Loucy (cell line): ENCODE data around the gene FARP1.

ENCODE experiments used
- H2AFZ ChIP-seq: fragments of 200-600 bp; sonication (generic); 2 replicates; pipeline ENCODE4 v1.6.0; 2016; ENCODE audit warnings: antibody characterized with exemption, mild to moderate bottlenecking, low read length, moderate library complexity
- H3F3A ChIP-seq: fragments of 200-600 bp; 2 replicates; pipeline ENCODE4 v1.6.0; 2016; ENCODE audit warnings: antibody characterized with exemption, low read depth, mild to moderate bottlenecking
- H3K27me3 ChIP-seq: fragments of 200-600 bp; sonication (generic); 2 replicates; pipeline ENCODE4 v1.6.1; 2014; ENCODE audit warnings: low read length, mild to moderate bottlenecking; ENCODE audit not compliant: insufficient read depth, poor library complexity, severe bottlenecking
- H3K36me3 ChIP-seq: fragments of 200-600 bp; sonication (generic); 2 replicates; pipeline ENCODE4 v1.6.1; 2016; ENCODE audit warnings: low read length; ENCODE audit not compliant: insufficient read depth
- H3K4me1 ChIP-seq: fragments of 200-600 bp; sonication (generic); 2 replicates; pipeline ENCODE4 v1.5.1; 2014; ENCODE audit warnings: low read length, mild to moderate bottlenecking; ENCODE audit not compliant: insufficient read depth, poor library complexity, severe bottlenecking
- H3K4me2 ChIP-seq: fragments of 200-600 bp; sonication (generic); 2 replicates; pipeline ENCODE4 v1.6.0; 2014; ENCODE audit warnings: antibody characterized with exemption, low read length, low read depth, mild to moderate bottlenecking; ENCODE audit not compliant: poor library complexity, severe bottlenecking
- H3K4me3 ChIP-seq: fragments of 200-600 bp; sonication (generic); 2 replicates; pipeline ENCODE4 v1.5.1; 2014; ENCODE audit warnings: low read length, mild to moderate bottlenecking, mixed read lengths; ENCODE audit not compliant: poor library complexity, severe bottlenecking
- H3K79me2 ChIP-seq: fragments of 200-600 bp; sonication (generic); 2 replicates; pipeline ENCODE4 v1.6.1; 2014; ENCODE audit warnings: low read length; ENCODE audit not compliant: insufficient read depth
- H3K9ac ChIP-seq: fragments of 200-600 bp; sonication (generic); 2 replicates; pipeline ENCODE4 v1.6.0; 2014; ENCODE audit warnings: mild to moderate bottlenecking, low read depth, low read length, moderate library complexity; ENCODE audit not compliant: poor library complexity, severe bottlenecking
- H3K9me2 ChIP-seq: fragments of 200-600 bp; sonication (generic); replicated peaks from 2 replicates; pipeline ENCODE4 v1.6.1; 2016; ENCODE audit warnings: low read depth, low read length, mixed read lengths
- H3K9me3 ChIP-seq: fragments of 200-600 bp; sonication (generic); 2 replicates; pipeline ENCODE4 v1.6.1; 2014; ENCODE audit warnings: mild to moderate bottlenecking, antibody characterized with exemption, low read length, low read depth; ENCODE audit not compliant: insufficient read depth
- H4K20me1 ChIP-seq: fragments of 200-600 bp; sonication (generic); 2 replicates; pipeline ENCODE4 v1.6.0; 2014; ENCODE audit warnings: antibody characterized with exemption, low read length, mild to moderate bottlenecking; ENCODE audit not compliant: insufficient read depth, poor library complexity, severe bottlenecking
- EZH2phosphoT487 ChIP-seq: fragments of 200-600 bp; IDR thresholded peaks from 2 replicates; pipeline ENCODE4 v1.6.1; 2018; ENCODE audit warnings: antibody characterized with exemption, mild to moderate bottlenecking, moderate library complexity, borderline replicate concordance
- TF ChIP-seq, protein P1 (sequence below): fragments of 200-600 bp; sonication (generic); conservative IDR thresholded peaks from 2 replicates; pipeline ENCODE4 v1.5.1; 2014; ENCODE audit warnings: mild to moderate bottlenecking, antibody characterized with exemption, low read length

FARP1 gene

GRCh38 chr13:98293103-98293502, 150.2 kb downstream of the FARP1 start:
- no peaks in the 10 kb centered on the region for H4K20me1 ChIP-seq

DNA sequence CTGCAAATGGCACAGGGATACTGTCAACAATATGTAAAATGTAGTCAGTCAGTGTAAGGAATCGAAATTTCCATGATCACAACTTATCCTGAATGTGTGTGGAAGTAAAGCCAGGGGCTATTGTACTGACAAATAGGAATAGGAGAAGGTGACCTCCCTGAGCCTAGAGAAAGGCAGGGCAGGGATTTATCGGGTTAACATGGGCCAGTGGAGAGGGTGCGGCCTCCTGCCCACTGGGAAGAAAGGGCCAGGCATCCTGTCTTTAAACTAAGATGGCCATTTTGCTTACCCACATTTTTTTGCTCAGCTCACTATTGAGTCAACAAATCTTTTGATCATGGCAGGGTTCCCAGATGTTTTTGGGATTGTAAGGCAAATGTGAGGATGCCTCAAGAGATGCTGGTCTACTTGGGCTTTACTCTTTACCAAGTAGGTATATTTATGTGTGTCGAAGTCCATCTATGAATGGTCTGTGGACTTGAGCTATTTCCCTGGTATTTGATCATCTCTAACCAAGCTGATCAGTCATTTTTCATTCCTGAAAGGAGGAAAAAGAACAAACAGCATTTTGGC, 150.8 kb downstream of the FARP1 start:
- H3K9ac ChIP-seq, result no peak overlapping the region
- H2AFZ ChIP-seq, result no peak overlapping the region
- no peaks in the 10 kb centered on the region for H3K79me2 ChIP-seq
- no peak for TF ChIP-seq EZH2phosphoT487
- TF ChIP-seq, protein P1, sequence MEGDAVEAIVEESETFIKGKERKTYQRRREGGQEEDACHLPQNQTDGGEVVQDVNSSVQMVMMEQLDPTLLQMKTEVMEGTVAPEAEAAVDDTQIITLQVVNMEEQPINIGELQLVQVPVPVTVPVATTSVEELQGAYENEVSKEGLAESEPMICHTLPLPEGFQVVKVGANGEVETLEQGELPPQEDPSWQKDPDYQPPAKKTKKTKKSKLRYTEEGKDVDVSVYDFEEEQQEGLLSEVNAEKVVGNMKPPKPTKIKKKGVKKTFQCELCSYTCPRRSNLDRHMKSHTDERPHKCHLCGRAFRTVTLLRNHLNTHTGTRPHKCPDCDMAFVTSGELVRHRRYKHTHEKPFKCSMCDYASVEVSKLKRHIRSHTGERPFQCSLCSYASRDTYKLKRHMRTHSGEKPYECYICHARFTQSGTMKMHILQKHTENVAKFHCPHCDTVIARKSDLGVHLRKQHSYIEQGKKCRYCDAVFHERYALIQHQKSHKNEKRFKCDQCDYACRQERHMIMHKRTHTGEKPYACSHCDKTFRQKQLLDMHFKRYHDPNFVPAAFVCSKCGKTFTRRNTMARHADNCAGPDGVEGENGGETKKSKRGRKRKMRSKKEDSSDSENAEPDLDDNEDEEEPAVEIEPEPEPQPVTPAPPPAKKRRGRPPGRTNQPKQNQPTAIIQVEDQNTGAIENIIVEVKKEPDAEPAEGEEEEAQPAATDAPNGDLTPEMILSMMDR, result no peak
- no peaks in the 10 kb centered on the region for H3K9me2 ChIP-seq
- no peaks in the 10 kb centered on the region for H3K27me3 ChIP-seq
- no peaks in the 10 kb centered on the region; the same call in 1 of the 2 replicates for H3K9me3 ChIP-seq
- H3K4me2 ChIP-seq, result no peak overlapping the region
- no peaks in the 10 kb centered on the region for H3F3A ChIP-seq
- no peak overlapping the region for H3K4me3 ChIP-seq
- H4K20me1 ChIP-seq, result no peaks in the 10 kb centered on the region
- H3K36me3 ChIP-seq, result no peaks in the 10 kb centered on the region
- no peaks in the 10 kb centered on the region for H3K4me1 ChIP-seq

More at GRCh38 chr13:98293103-98293502, 150.2 kb downstream of the FARP1 start:
- H3K4me1 ChIP-seq, result no peaks in the 10 kb centered on the region
- no peaks in the 10 kb centered on the region for H3K36me3 ChIP-seq
- H3K9me3 ChIP-seq, result no peaks in the 10 kb centered on the region; the same call in 1 of the 2 replicates
- no peak overlapping the region for H2AFZ ChIP-seq
- H3K79me2 ChIP-seq, result no peaks in the 10 kb centered on the region
- H3K9ac ChIP-seq, result no peak overlapping the region
- TF ChIP-seq, protein P1, result no peak
- TF ChIP-seq EZH2phosphoT487, result no peak
- no peaks in the 10 kb centered on the region for H3K27me3 ChIP-seq
- H3K4me2 ChIP-seq, result no peak overlapping the region
- H3K4me3 ChIP-seq, result no peak overlapping the region
- no peaks in the 10 kb centered on the region for H3K9me2 ChIP-seq
- H3F3A ChIP-seq, result no peaks in the 10 kb centered on the region

DNA sequence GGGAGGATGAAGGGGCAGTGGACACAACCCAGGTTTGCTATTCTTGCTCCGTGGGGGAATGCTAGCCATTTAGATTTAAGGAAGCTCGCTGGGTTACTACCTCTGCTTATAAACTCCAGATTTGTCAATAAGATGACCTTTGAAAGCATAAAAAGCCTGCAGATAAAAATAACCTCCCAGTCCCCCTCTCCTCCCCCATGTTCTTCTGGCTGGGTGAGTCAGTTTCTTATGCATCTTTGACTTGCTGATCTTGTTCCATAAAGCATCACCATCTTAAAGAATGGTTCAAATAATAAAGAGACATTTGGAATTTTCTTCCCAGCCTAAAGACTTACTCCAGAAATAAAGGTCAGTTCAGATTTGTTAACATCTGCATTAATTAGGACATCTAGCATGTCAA, 152.5 kb downstream of the FARP1 start:
- Histone ChIP-seq H3K4me2 (no peak overlapping the region), H3K27me3 (no peaks in the 10 kb centered on the region), H3K9ac (no peak overlapping the region), H2AFZ (no peak overlapping the region), H3K4me1 (no peaks in the 10 kb centered on the region), H3K9me2 (no peaks in the 10 kb centered on the region), H3K36me3 (no peaks in the 10 kb centered on the region), H4K20me1 (no peaks in the 10 kb centered on the region), H3F3A (no peaks in the 10 kb centered on the region), H3K4me3 (no peak overlapping the region), H3K9me3 (no peaks in the 10 kb centered on the region), H3K79me2 (no peaks in the 10 kb centered on the region)
- TF ChIP-seq EZH2phosphoT487, result no peak
- TF ChIP-seq, protein P1, result no peak
